ENCODE measurements around the gene EIF4E.
A peak's percentile ranks its signal among the peaks of the same experiment; 100 is the strongest.

Gene EIF4E

GRCh38 chr4:98928505-98929340 is at the start of gene EIF4E:
TSS of gene EIF4E (minus strand) at chr4:98929133. CDS start at chr4:98929112, 21 bp downstream.
- DNase-seq (ENCODE audit: low read depth): peak; percentile 98
- TF ChIP-seq CTCF (IDR thresholded peaks at IDR 0.05; ENCODE audit: low read depth, low read length, missing control alignments): peak; percentile 1
- peak within 1 kb of the TSS; percentile 99 for H3K4me3 ChIP-seq (ENCODE audit: low read depth, low read length)
- in situ Hi-C loops (cut with HindIII; ENCODE audit: low sequenced_read_pairs): no loop called here

- DNase-seq (ENCODE audit: low read depth): no peak
- no peak overlapping the region for H3K4me3 ChIP-seq (ENCODE audit: low read depth, low read length)
- no peak for TF ChIP-seq CTCF (IDR thresholded peaks at IDR 0.05; ENCODE audit: low read depth, low read length, missing control alignments)
- in situ Hi-C loops (cut with HindIII; ENCODE audit: low sequenced_read_pairs): no loop called here
These were observed 48.6 kb upstream of the EIF4E start for GRCh38 chr4:98977557-98977956.

- H3K4me3 ChIP-seq (ENCODE audit: low read depth, low read length): no peak overlapping the region
- no peak for TF ChIP-seq CTCF (IDR thresholded peaks at IDR 0.05; ENCODE audit: low read depth, low read length, missing control alignments)
- DNase-seq (ENCODE audit: low read depth): no peak
- in situ Hi-C loops (cut with HindIII; ENCODE audit: low sequenced_read_pairs): no loop called here
These were observed 47.8 kb upstream of the EIF4E start for GRCh38 chr4:98976716-98977115.

- TF ChIP-seq CTCF (IDR thresholded peaks at IDR 0.05; ENCODE audit: low read depth, low read length, missing control alignments): no peak
- no peak overlapping the region for H3K4me3 ChIP-seq (ENCODE audit: low read depth, low read length)
- in situ Hi-C loops (cut with HindIII; ENCODE audit: low sequenced_read_pairs): no loop called here
- DNase-seq (ENCODE audit: low read depth): no peak
These were observed 41.2 kb upstream of the EIF4E start for GRCh38 chr4:98969878-98970785.

GRCh38 chr4:98967786-98968329 is 38.9 kb upstream of the EIF4E start:
- TF ChIP-seq CTCF (IDR thresholded peaks at IDR 0.05; ENCODE audit: low read depth, low read length, missing control alignments): no peak
- in situ Hi-C loops (cut with HindIII; ENCODE audit: low sequenced_read_pairs): no loop called here
- no peak for DNase-seq (ENCODE audit: low read depth)
- H3K4me3 ChIP-seq (ENCODE audit: low read depth, low read length): no peak overlapping the region

- in situ Hi-C loops (cut with HindIII; ENCODE audit: low sequenced_read_pairs): no loop called here
- no peak for DNase-seq (ENCODE audit: low read depth)
- H3K4me3 ChIP-seq (ENCODE audit: low read depth, low read length): no peak overlapping the region
- no peak for TF ChIP-seq CTCF (IDR thresholded peaks at IDR 0.05; ENCODE audit: low read depth, low read length, missing control alignments)
These were observed 38.0 kb upstream of the EIF4E start for GRCh38 chr4:98966926-98967325.

Measured in astrocyte of the cerebellum (primary cell).